GM19468 (cell line): Measurements from ENCODE around the gene SHB.

Experiments used
- ATAC-seq: cut with Tn5 transposase; IDR thresholded peaks from one replicate; pipeline ENCODE4 v1.9.1; 2021; ENCODE audit warnings: mild to moderate bottlenecking, moderate library complexity, moderate number of reproducible peaks; ENCODE audit not compliant: unreplicated experiment; ENCODE audit errors: extremely low read depth

SHB gene

DNA sequence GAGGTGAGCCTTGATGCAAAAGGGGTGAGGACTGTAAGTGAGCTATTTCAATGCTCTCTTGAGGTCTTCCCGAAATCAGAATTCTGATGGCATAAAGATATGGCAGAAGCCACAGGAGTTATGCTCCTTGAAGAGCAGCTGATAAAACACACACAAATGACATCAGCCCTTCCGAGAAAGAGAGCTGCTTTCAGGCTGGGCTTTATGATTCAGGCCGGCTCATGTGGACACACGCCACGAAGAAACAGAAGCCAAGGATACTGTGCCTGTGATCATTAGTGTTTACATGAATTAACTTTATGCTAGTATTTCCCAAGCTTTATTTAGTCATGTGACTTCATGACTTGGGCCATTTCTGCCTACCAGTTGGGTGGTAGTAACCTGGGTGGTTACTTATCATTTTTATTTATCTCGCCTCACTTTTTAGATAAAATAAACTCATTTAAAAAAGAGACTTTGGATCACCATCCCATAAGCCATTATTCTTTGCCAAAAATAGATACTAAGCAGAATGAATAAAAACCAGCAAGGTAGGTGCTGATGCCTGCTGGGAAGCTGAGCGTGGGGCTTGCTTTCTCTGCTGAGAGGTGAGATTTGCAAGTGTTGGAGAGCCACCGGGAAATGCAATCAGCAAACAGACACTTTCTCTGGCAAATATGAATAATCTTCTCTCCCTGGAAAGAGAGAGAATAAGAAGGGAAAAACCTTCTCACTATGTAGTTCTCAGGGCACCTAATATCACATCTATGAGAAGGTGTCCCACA is 92.1 kb downstream of the SHB start:
- ATAC-seq = no peak

DNA sequence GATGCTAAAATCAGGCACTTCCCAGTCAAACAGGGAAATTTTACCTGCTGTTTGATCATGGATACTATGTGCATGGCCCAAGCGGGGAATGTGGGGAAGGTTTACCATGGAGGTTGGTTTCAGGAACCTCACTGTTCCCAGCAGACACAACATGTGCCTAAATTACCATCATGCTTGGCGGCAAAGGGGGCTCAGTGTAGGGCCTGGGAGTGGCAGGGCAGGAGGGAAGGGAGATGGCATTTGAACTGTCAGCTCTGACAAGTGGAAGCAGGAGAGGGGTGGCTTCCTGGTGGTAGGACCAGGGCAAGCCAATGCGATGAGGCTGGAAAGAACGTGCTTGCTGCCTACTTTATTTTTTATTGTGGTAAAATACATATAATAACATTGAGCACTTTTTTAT is 93.4 kb downstream of the SHB start:
- ATAC-seq = no peak

DNA sequence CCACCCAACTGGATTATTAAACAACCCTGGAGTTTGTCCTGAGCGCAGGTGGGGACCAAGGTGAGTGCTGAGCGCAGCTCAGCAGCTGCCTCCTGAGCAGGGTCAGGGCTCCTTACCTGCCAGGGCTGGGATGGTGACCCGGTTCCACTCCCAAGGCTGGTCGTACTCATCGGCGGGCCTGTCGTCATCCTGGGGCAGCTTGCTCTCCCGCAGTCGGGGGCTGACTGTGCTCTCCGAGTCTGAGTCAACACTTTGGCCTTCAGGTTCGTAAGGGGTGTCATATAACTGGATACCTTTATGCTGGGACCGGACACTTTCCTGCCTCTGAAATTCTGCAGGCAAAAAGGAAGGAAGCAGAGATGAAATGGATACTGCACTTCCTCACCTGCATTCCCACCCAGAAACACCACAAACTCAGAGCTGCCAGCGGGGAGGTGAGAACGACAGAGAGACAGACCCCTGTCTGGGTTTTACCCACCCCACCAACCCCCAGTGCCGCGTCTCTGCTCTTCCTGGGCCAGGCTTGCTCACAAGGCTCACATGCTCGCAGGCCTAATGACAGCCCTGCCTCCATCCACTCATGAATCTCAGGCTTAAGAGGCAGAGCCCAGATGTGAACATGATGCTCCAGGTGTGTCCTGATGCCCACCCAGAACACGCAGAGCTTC is 94.4 kb downstream of the SHB start:
- ATAC-seq = no peak

DNA sequence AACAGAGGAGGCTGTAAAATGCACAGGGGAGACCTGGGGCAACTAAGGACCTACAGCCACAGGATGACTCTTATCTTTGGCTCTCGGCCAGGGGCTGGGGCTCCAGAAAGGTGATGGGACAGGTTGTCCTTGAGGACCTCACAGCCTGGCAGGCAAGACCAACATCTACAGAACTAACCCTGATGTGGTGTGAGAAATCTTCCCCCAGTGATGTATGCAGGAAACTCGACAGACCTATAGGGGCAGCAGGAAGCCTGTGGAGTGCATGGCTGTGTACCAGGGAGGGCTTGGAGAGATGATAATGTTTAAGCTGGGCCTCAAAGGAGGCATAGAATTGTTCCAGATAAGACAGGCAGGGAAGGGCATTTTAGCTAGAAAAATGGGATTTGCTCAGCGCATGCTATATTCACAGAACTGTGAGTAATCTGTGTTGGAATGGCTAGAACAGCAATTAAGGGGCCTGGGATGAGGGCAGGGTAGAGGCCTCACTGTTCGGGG is 96.6 kb downstream of the SHB start:
- no peak for ATAC-seq

DNA sequence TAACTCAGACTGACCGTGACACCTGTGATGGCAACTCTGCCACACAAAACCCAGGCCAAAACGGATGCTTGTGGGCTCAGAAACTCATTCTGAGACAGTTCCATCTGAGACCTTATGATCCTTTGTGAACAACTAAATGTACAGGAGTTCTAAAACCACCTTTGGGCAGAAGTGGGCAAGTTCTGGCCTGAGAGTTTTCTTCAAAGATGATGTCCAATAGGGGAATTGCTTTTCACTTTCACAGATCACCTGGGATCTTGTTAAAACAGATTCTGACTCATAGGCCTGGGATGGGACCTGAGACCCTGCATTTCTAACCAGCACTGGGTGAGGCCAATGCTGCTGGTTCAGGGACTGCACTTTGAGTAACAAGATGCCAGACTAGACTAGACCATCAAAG is 97.3 kb downstream of the SHB start:
- ATAC-seq = no peak

DNA sequence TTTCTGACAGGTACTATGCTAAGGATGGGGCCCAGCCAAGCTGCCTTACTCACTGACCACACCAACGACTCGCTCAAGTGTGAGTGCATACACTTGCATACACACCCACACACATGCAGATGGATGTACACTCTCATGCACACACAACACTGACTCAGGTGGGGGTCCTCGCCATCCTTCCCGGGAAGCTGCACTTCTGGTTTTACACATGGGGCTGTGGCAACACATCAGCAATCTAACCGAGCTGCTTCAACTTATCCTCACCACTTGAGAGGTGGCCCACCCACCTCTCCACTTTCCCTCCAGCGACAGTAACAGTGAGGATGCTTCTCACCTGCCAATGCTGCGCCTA is 97.9 kb downstream of the SHB start:
- no peak for ATAC-seq

DNA sequence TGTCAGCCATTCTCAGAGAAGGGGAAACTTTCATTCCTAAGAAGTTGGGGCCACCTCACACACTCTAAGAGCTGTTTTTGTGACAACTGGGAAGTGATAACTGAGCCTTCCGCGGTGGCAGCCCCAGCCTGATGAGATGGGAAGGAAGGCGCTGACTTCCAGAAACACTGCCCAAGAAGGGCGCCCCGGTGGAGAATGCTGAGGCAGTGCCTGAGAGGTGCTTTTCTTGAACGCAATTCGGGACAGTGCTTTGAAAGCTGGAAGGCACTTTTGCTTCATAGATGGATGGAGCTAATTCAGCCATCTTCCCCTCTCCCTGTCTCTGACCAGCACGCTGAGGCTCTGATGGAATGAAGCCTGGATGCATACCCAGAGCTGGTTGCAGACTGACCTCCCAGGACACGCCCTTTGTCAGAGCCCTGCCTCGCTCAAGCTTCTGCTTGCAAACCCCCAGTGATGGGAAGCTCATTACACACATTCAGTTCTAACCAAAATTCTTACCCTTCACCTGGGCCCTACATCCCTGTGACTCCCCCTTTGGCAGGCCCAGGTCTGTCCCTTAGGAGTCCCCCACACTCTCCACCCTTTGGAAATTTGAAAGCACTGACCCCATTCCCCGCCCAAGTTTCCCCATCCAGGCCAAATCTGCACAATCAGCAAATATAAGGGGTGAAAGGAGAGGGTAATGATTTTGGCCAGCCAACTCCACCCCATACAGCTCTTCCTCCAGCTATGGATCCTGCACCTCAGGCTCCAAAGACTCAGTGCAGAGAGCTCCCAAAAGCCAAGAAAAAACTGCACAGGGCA is 98.5 kb downstream of the SHB start:
- ATAC-seq = no peak

DNA sequence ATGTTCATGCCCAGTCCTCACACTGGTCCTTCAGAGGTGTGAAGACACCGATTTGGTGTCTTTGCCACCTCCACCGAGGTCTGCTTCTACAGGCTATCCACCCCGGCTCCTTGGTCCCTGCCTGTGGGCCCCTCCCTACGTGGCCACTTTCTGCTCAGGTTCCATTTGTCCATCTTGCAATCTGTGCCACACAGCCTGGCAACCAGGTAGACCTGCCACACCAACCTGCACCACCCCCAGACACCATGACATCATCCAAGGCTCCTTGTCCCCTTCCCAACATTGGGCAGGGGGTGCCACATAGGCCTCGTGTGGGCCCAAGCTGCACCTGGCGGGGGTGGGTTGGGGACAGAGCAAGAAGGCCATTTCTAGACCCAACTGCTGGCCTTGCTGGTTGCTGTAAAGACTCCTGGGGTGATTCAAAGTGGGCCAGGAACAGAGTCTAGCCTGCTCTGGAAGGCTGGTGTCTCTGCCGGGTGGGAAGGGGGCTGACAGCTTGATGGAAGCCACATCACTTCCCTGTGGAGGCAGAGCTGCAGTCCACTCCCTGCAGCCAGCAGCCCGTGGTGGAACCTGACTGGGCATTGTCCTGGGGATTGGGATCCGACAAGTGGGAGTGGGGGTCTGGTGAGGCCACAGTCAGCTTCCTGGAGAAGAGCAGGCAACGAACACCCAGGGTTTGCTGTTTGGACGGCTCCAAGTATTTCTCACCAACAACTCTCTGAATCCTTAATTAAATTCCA is 99.3 kb downstream of the SHB start:
- ATAC-seq = no peak

DNA sequence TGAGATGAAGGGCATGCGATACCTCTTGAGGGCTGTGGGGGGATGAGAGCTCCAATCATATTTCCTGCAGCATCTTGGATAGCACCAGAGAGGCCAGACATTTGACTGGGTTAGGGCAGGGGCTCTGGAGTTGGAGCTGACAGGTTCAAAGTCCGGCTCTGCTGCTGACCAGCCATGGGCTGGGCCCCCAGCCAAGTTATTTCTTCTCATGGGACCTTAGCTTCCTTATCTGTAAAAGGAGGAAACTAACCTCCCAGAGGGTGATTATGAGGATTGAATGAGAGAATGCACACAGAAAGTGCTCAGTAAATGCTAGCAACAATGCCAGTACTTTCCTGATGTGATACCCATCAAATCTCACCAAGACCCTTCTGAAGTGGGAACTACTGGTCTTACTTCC is 99.9 kb downstream of the SHB start:
- no peak for ATAC-seq

DNA sequence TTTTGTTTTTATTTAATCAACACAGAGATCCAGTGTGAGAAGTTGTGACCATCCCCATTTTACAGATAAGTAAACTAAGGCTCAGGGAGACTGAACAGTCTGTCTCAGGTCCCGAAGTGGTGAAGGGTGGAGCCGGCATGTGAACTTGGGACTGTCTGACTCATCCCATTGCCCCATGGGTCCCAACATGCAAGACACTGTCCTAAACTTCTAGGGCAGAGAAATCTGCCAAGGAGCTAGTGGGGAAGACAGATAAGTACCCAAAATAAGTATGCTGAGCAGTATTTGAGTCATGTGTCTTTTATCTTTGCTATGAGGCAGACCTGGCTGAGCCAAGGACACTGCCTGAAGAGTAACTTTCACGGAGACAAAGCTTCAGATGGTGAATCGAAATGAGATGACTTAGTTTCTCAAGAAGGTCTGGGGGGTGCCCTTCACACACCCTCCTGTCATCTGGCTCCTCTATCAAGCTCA is 100.8 kb downstream of the SHB start:
- no peak for ATAC-seq

DNA sequence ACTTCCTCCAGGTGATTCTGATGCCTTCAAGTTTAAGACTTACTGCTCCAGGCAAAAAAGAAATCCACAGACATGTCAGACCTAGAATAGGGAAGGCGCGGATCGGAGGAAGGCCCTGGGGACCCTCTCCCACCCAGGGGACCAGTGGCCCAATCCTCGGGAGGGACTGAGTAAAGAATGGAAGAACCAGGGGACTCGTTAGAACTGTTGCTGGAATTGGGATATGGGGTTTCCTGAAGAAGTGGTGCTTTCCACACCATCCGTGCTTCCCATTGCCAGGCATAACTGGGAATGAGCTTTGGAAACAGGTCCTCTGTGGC is 101.3 kb downstream of the SHB start:
- ATAC-seq = no peak

DNA sequence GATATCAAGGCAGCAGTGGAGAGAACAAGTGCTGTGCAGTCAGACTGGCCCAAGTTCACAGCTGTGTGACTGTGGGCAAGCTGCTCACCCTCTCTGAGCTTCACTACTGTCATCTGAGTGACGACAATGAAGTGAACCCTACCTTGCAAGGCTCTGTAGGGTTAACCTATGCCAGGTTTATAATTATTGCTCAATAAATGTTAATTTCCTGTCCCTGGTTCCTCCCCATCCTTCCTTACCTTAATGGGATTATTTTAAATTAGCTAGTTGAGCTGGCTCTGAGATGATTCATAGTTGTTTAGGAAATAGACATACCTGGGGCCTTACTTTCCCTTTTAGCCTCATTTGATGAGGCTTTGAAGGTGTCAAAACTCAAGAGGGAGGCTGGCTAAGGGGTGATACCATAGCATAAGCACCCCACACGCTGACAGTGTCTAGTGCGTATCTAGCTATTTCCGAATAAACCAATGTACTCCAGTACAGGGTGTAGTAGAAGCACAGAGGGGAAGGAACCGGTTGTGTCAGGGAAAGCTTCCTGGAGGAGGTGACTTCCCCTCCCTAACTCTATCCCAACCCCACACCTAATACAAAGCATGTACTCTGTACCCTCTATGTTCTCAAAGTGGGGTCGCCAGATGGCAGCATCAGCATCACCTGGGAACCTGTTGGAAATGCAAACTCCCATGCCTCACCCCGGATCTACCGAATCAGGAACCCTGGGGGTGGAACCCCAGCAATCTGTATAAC is 101.8 kb downstream of the SHB start:
- no peak for ATAC-seq

DNA sequence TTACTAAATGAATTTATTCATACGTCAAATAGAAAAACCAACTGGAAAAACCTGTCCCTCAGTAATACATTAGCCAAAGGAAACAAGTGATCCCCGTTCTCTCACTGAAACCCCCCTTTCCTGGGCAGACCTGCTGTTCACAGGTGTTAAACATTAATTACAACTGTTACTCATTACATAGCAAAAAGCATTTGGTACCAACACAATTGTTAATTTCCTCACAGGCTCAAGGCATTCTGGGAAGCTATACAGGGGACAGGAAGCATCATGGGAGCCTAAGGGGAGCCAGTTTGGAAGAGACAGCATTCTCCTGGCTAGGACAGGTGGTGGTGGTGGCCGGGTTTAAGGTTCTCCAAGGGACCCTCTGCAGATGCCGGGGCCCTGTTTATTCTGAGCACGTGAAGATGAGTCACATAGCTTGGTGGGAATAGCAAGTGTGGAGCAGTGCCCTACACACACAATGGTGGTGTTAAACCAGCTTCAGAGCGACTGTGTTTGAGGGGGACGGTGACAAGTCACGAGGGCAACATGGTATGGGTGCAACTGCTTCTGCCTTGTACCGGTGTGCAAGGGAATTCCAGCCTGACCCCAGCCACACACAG is 102.5 kb downstream of the SHB start:
- no peak for ATAC-seq

DNA sequence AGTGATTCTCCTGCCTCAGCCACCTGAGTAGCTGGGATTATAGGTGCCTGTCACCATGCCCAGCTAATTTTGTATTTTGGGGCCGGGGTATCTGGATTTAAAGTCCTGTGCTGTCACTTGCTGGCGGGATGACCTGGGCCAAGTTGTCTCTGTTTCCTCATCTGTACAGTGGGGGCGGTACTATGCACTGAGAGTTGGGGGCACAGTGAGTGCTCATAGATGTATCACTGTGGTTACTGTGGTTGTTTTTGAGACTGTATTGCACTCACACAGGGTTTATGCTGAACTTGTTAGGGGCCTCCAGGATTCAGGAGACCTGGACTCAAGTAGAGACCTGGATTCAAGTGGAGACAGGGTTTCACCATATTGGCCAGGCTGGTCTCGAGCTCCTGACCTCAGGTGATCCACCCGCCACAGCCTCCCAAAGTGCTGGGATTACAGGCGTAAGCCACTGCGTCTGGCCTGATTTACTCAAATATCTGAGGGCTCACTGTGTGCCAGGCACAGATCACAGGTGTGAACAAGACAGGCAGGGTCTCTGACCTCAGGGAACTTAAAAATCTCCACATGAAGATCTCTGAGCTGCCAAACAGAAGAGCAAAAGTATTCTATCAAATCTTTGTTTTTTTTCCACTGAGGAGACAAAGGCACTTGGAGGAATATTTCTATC is 103.2 kb downstream of the SHB start:
- peak; percentile 42 for ATAC-seq

DNA sequence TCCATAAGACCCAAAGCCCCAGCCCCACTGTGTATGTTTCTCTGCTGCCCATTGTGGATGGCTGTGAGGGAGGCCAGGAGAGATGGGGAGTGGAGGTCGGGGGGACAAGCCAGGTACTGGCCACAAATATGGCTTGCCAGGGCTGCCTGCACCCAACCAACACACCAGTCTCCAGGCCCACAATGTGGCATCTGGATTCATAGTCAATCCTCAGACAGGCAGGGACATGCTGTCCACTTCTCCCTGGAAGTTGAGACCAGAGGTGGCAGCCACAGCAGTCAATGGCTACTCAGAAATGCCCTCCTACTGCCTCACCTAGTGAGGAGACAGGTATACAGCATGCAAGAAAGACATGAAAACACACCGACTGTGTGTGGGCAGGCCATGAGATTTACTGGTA is 103.9 kb downstream of the SHB start:
- ATAC-seq = no peak

DNA sequence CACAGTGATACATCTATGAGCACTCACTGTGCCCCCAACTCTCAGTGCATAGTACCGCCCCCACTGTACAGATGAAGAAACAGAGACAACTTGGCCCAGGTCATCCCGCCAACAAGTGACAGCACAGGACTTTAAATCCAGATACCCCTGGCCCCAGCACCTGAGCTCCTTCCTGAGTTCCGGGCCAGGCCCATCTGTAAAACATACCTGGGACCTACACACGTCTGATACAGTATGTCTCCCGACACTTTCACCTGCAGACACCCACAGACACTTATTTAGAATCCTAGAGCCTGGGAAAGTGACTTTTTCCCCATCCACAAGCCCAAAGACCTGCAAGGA is 104.3 kb downstream of the SHB start:
- ATAC-seq = no peak

DNA sequence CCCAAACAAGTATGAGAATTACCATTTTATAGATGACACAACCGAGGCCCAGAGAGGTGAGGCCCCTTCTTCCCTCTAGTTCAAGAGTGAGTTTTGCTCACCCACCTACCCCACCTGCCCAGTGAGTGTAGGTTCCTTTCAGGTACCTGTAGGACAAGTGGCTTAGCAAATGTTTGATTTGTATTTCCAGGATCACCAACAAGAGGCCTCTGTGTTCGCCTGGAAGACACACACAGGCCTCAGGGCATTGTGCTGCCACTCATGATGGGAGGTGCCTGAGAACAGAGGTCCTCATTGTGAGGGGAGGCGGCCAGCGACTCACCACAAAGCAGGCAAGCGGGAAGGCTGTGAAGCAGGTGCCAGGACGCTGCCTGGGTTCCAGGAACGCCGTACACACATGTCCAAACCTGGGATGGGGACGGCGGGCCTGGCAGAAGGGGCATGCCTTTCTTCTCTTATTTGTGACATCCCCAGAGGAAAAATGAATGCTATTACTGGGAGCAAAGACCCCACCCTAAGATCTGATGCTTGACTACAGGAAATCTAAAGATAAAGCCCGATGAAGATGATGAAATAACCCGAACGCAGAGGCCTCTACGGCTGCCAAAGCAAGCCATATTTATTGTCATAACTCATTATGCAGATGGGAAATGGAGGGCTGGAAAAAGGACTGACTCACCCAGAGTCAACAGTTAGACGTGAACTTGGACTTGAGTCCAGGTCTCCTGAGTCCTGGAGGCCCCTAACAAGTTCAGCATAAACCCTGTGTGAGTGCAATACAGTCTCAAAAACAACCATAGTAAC is 104.9 kb downstream of the SHB start:
- ATAC-seq = no peak

DNA sequence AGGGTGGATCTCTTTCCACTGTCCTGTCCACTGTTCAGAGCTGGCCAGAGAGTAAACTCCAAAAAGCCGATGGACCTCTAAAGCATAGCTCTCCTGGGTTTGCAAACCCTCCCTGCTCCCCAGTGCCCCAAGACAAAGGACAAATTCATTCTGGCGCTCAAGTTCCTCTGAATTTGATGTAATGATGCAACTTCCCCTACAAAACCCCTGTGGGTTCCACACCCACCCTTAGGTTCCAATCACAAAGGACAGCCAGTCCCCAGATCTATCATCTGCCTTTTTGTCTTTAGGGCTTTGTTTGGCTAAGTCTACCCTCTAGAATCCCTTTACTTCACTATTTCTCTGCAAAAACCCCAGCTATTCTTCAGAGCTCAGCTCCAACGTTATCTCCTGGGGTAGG is 107.7 kb downstream of the SHB start:
- ATAC-seq = no peak
